HG03571 (cell line): ENCODE measurements around the gene CD2.
A peak's percentile ranks its signal among the peaks of the same experiment; 100 is the strongest.

ENCODE experiments used
- ATAC-seq: cut with Tn5 transposase; IDR thresholded peaks from one replicate; pipeline ENCODE4 v1.9.1; 2021; ENCODE audit not compliant: unreplicated experiment

Gene CD2

DNA sequence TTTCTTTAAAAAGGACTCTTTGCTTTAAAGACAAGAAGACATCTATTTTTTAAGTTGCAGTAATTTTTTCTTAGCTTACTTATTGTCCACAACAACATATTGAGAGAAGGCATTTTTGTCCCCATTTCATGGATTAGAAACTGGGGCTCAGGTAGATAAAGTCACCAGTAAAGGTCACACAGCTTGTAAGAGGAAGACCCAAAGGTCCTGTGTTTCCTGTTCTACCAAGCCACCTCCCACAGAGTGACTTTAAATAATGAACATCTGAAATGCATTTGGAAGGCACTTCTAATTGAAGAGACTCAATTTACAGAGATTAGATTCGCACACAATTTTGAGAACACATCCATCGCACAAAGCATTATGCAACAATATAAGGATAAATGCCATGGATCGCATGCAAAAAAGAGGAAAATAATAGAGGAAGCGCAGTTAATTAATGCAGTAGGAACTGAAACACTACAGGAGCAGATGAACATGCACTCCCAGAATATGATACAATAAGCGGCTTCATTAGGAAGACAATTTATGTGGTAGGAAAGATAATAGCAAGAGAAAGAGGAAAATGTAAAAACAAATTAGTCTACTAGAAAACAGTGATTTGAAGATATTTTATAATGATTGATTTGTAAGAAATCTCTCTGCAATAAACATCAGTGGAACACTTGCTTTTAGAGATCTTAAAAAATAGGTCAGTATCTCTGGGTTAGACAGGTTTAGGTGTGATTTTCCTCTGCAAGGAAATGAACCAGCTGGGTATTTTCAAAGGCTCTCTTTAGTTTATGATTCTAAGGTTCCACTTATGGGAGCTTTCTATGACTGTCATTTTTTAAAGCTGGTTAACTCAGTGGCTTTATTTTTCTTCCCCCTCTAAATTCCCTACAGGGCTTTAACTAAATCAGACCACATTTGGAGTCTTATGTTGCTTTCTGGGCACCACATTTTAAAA is 27.1 kb upstream of the CD2 start:
- ATAC-seq, result no peak

GRCh38 chr1:116731439-116731838 is 22.8 kb upstream of the CD2 start:
- no peak for ATAC-seq

DNA sequence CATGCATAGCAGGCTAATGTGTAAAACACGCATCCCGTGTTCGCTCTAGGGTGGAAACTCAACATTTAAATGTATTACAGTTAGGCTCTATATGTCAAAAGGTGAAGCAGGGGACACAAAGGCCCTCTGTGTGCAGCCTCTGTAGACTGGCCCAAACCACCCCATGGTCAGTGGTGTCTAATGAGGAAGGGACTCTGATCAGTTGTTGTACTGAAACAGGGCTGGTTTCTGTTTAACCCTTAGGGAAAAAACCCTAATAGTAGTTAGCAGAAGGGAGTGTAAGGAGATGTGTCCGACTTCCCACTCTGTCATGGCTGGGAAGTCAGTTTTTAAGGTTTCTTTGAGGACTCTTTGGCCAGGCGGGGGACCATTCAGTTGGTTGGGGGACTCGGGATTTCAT is 21.5 kb upstream of the CD2 start:
- no peak for ATAC-seq

DNA sequence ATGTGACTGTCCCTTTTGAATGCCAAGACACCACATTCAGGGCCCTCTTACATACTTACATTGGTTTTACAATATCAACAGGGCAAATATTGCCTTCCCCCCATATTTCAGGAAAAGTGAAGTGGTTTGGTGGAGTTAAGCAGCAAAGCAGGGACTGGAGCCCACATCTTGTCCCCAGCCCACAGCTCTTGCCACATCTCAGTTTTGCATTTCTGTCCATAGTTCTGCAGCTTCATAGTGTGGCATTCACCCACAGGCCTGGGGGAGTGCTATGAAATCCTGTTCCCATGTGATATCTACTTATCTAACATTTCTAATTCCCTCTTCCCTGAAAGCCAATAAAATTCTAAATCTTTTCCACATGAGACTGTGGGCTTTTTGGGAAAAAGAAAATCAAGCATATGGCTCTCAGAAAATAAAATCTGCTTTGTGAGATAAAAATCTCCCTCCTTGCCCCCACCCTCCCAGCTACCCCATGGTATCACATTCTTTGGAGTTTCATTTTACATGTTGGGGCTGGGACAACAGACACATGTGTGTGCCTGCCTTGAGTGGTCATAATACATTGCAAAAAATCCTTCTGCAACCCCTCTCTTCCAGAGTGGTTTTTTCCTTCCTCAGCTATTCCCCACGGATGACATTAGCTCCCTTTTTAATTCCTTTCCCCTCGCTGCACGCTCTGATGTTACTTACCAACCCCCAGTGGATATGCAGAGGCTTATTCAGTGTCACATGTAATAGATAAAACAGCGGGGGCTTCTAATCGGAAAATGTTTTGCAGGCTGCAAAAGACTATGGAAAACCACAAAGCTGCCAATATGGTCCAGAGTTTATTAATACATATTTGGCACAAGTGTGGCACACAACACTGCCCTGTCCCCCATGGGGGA is 20.5 kb upstream of the CD2 start:
- ATAC-seq, result no peak

GRCh38 chr1:116735246-116735645 is 19.0 kb upstream of the CD2 start:
- no peak for ATAC-seq

DNA sequence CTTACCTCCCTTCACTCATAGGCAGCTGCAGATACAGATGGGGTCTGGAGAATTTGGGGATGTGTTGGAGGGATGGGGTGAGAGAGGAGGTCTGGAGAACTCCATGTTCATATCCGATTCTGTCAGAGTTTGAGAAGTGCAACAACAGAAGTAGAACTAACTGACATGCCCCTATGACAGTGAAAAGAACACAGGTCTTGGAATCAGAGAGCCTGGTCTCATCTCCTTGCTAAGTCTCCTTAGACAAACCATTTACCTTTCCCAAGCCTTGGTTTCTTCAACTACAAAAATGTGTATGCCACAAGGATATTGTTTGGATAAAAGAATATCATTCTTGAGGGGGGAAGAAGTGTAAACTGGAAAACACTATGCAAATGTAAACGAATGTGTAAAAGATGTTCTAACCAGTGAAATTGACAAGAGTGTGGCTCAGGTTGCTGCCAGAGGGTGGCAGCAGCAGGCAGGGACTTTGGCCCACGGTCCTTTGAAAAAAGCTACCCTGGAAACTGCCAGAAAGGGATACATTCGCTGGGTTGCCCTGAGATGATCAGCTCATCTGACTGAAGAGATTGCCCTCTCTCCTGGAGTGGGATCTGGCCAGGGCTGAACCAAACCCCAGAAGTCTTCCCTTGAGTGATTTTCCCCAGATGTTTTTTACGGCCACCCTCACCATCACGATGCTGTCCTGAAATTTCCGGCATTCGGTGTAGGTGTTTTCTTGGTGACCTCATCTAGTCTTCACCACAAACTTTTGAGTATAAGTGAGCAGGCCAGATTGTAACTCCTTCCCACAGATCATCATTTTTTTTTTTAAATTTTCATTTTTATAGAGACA is 17.0 kb upstream of the CD2 start:
- ATAC-seq, result peak; percentile 43

- peak; percentile 17 for ATAC-seq
Measured at GRCh38 chr1:116737855-116738321, 16.3 kb upstream of the CD2 start.

- peak; percentile 55 for ATAC-seq
Measured at GRCh38 chr1:116738673-116739370, 15.4 kb upstream of the CD2 start.

- no peak for ATAC-seq
Measured at GRCh38 chr1:116739371-116740012, 14.7 kb upstream of the CD2 start.

DNA sequence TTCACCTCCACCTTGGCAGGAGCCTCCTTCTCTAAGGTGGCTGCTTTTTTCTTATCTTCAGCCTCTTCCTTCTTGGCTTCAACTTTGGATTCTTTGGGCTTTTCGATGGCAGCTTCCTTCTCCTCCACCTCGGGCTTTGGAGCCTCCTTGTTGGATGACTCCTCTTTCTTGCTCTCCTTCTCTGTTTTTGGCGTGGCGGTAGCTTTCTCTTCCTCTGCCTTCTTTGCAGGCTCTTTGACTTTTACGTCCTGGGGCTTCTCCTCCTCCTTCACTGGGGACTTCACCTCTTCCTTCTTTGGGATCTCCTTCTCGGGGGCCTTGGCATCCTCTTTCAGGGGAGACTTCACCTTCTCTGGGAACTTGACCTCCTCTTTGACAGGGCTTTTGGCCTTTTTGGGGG is 13.9 kb upstream of the CD2 start:
- ATAC-seq, result no peak

DNA sequence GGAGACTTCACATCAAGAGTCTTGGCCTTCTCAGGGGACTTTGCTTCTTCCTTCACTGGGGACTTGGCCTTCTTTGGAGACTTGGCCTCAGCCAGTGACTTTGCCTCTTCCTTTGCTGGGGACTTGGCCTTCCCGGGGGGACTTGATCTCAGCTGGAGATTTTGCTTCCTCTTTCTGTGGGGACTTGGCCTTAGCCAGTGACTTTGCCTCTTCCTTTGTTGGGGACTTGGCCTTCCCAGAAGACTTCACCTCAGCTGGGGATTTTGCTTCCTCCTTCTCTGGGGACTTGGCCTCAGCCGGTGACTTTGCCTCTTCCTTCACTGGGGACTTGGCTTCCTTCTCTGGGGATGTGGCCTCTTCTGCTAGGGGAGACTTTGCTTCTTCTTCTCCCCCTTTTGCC is 13.5 kb upstream of the CD2 start:
- ATAC-seq, result no peak

DNA sequence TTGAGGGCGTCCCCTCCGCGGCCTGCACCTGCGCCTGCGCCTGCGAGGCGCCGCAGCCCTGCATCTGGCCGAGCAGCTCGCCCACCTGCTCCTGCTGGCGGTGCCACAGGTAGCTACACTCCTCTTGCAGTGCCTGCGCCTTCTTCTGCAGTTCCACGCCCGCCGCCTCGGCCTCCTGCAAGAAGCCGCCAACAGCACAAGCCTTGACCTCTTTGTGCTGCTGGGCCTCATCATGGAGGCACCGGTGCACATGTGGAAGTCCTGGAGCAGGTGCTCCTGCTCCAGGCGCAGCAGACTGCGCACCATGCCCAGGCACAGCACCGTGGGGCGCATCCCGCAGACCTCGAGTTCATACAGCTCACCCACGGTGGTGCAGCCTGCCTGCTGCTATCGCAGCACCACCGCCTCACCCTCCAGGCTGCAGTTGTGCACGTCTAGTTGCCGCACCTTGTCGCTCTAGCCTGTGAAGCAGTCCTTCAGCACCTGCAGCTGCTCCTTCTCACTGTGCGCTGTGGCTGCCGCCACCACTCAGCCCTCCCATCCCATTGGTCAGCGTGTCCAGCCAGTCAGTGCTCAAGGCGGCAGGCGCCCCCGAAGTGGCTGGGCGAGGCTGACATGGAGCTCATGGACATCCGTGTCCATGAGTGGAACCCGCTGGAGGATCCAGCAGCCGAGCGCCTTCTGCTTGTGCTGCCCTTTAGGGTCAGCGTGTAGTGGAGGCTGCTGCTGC is 12.2 kb upstream of the CD2 start:
- no peak for ATAC-seq

DNA sequence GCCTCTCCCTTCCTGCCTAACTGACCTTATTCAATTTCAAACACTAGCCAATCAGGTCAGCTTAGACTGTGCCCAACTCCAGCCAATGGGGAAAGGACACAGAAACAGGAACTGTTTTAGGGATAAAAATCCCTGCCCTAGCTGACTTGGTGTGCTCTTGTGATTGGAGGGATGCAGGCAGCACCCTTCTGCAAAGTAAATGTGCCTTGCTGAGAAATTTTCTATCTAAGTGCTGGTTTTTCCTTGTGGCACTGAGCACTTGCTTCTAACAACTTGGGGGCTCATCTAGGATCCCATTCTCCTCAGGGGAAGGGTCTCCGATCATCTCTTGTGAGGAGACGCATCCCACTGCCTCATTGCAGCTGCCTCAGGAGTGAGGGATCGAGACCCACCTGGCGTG is 10.7 kb upstream of the CD2 start:
- ATAC-seq, result no peak

- ATAC-seq, result no peak
Measured at GRCh38 chr1:116748272-116748671, 6.0 kb upstream of the CD2 start.

DNA sequence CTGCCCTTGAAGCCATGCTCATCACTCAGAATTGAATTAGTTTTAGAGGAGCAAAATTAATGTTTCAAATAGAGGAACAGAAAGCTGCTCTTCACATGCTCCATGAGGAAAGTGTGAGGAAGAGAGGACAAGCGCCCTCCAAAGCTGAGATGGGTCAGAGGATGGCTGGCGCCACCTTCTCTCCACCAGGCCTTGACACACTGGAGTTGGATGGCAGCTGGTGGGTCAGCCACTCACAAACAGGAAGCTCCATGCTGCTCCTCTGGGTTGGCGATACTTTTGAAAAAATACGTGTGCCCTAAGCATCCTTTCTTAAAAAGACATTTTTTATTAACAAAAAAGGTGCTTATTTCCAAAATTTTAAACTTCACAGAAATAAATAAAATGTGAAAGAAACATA is 3.1 kb upstream of the CD2 start:
- no peak for ATAC-seq

- no peak for ATAC-seq
Measured at GRCh38 chr1:116751621-116752020, 2.6 kb upstream of the CD2 start.

GRCh38 chr1:116753312-116753711 is 918 bp upstream of the CD2 start:
- no peak for ATAC-seq

- ATAC-seq, result no peak
Measured at GRCh38 chr1:116755066-116755465, 836 bp downstream of the CD2 start.

DNA sequence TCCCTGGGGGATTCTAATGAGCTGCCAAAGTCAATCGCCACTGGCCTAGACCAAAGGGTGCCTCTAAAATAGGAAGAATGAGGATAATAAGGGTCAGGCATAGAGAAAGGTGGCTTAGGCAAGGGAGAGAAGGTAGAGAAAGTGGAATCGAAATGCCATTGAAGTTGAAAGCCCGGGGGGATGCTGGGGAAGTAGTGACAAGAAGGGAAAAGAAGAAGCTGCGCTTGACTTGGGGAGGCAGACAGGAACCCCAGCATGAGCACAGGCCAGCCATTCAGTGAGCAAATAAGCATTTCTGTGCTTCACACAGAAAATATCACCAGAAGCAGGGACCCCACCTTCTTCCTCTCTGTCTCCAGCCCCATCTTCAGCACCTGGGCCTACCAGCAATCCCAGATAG is 1.5 kb downstream of the CD2 start:
- no peak for ATAC-seq
